Breast epithelium (tissue), 4 donors: Measurements from ENCODE around the gene GHRL. TPM values are rescaled to one million over a fixed set of nuclear protein-coding genes. Genes with fewer than 3 reads are reported as not detected.

Source experiments
- DNase-seq, 2 donors: peaks; one replicate each; pipeline ENCODE4 v3.0.0-alpha.2; 2019; ENCODE audit warnings: low spot score in 2 of 2
- H3K27ac ChIP-seq, 2 donors: fragments of 200-600 bp; sonication (generic) in 1 of 2; one replicate each; pipeline ENCODE4 v1.5.1; 2016 to 2019; ENCODE audit warnings: mild to moderate bottlenecking in 1 of 2
- H3K27me3 ChIP-seq, 2 donors: fragments of 200-600 bp; sonication (generic) in 1 of 2; one replicate each; pipeline versions ENCODE4 v1.5.1 to v1.6.0; 2017 to 2019; ENCODE audit warnings: control low read depth in 1 of 2, mild to moderate bottlenecking in 1 of 2
- H3K36me3 ChIP-seq: fragments of 200-600 bp; one replicate; pipeline ENCODE4 v1.5.1; 2019
- H3K4me1 ChIP-seq, 2 donors: fragments of 200-600 bp; sonication (generic); one replicate each; pipeline ENCODE4 v1.5.1; 2016 to 2019; ENCODE audit warnings: control low read depth in 1 of 2
- H3K4me3 ChIP-seq, 3 donors: fragments of 200-600 bp; sonication (generic); 1 replicate in 2 of 3; 2 replicates in 1 of 3; pipeline ENCODE4 v1.5.1; 2016 to 2019; ENCODE audit warnings: mild to moderate bottlenecking in 3 of 3, moderate library complexity in 2 of 3
- H3K9me3 ChIP-seq, 2 donors: fragments of 200-600 bp; sonication (generic) in 1 of 2; one replicate each; pipeline ENCODE4 v1.5.1; 2016 to 2019; ENCODE audit warnings: control low read depth in 1 of 2
- CTCF ChIP-seq, 3 donors: fragments of 450-650 bp; IDR thresholded peaks; one replicate each; pipeline ENCODE4 v1.5.1; 2016 to 2017; ENCODE audit warnings: antibody characterized with exemption in 3 of 3, mild to moderate bottlenecking in 3 of 3, moderate library complexity in 3 of 3
- POLR2A ChIP-seq: fragments of 450-650 bp; IDR thresholded peaks from one replicate; pipeline ENCODE4 v1.6.1; 2016; ENCODE audit warnings: antibody characterized with exemption, mild to moderate bottlenecking, moderate library complexity
- POLR2AphosphoS5 ChIP-seq, 3 donors: sonication (generic); formaldehyde crosslinking; IDR thresholded peaks; one replicate each; pipeline ENCODE4 v1.6.1; 2017; ENCODE audit warnings: antibody characterized with exemption in 3 of 3
- intact Hi-C: fragments of 100-400 bp; cut with DNase I; formaldehyde crosslinking; loops from one replicate; pipeline ENCODE4 v1.15.1; 2023; ENCODE audit warnings: low total_unique reads
- total RNA-seq, 3 donors: library from RNA; depleted of rRNA; stranded (reverse); fragments of >200 nt; gene quantifications; one replicate each; pipeline ENCODE4 v1.1.0, GENCODE V29; 2016

GHRL gene
- total RNA-seq, 3 donors from 2014 or later: 0.66 to 1.0 TPM; not detected in 1

- Histone ChIP-seq H3K9me3 (no peaks in the 10 kb centered on the region), H3K27ac (no peak overlapping the region), H3K4me1 (peaks cover 0 to 3% of the 10 kb centered on the region in 2 donors), H3K4me3 (no peak overlapping the region), H3K27me3 (no peaks in the 10 kb centered on the region), H3K36me3 (no peaks in the 10 kb centered on the region)
- no peak for DNase-seq
- intact Hi-C loops: no loop called here
- no peak for TF ChIP-seq POLR2AphosphoS5 (IDR thresholded peaks at IDR 0.05)
- no peak for TF ChIP-seq POLR2A
- TF ChIP-seq CTCF (IDR thresholded peaks at IDR 0.05): no peak
Observed at GRCh38 chr3:10290481-10291176, 2.1 kb downstream of the GHRL start.

- Histone ChIP-seq H3K36me3 (no peaks in the 10 kb centered on the region), H3K4me1 (peaks cover 0 to 8% of the 10 kb centered on the region in 2 donors), H3K27ac (no peak overlapping the region), H3K9me3 (no peaks in the 10 kb centered on the region), H3K27me3 (no peaks in the 10 kb centered on the region), H3K4me3 (no peak overlapping the region)
- intact Hi-C loops: no loop called here
- TF ChIP-seq POLR2A (no peak), CTCF (IDR thresholded peaks at IDR 0.05) (no peak), POLR2AphosphoS5 (IDR thresholded peaks at IDR 0.05) (no peak)
- no peak for DNase-seq
Observed at GRCh38 chr3:10289787-10290355, 2.9 kb downstream of the GHRL start.

- H3K4me1 ChIP-seq: peaks cover 0 to 8% of the 10 kb centered on the region in 2 donors
- H3K9me3 ChIP-seq: no peaks in the 10 kb centered on the region
- intact Hi-C loops: no loop called here
- no peaks in the 10 kb centered on the region for H3K36me3 ChIP-seq
- DNase-seq: no peak
- no peaks in the 10 kb centered on the region for H3K27me3 ChIP-seq
- no peak overlapping the region for H3K27ac ChIP-seq
- H3K4me3 ChIP-seq: no peak overlapping the region
- TF ChIP-seq CTCF (IDR thresholded peaks at IDR 0.05) (no peak), POLR2AphosphoS5 (IDR thresholded peaks at IDR 0.05) (no peak), POLR2A (no peak)
Observed at GRCh38 chr3:10289077-10289476, 3.7 kb downstream of the GHRL start.

- H3K27me3 ChIP-seq: no peaks in the 10 kb centered on the region
- H3K36me3 ChIP-seq: no peaks in the 10 kb centered on the region
- H3K4me3 ChIP-seq: no peak overlapping the region
- H3K27ac ChIP-seq: no peak overlapping the region
- no peaks in the 10 kb centered on the region for H3K9me3 ChIP-seq
- H3K4me1 ChIP-seq: peaks cover 0 to 8% of the 10 kb centered on the region in 2 donors
- no peak for TF ChIP-seq POLR2A
- TF ChIP-seq CTCF (IDR thresholded peaks at IDR 0.05): no peak
- no peak for TF ChIP-seq POLR2AphosphoS5 (IDR thresholded peaks at IDR 0.05)
- intact Hi-C loops: no loop called here
- DNase-seq: no peak
Observed at GRCh38 chr3:10288575-10288960, 4.2 kb downstream of the GHRL start.

- Histone ChIP-seq H3K4me3 (no peak overlapping the region), H3K9me3 (no peaks in the 10 kb centered on the region), H3K36me3 (no peaks in the 10 kb centered on the region), H3K27me3 (no peaks in the 10 kb centered on the region), H3K27ac (no peak overlapping the region), H3K4me1 (peaks cover 0 to 8% of the 10 kb centered on the region in 2 donors)
- intact Hi-C loops: no loop called here
- peak in 1 of 2 donors; percentile 64 for DNase-seq
- no peak for TF ChIP-seq POLR2A
- no peak for TF ChIP-seq CTCF (IDR thresholded peaks at IDR 0.05)
- no peak for TF ChIP-seq POLR2AphosphoS5 (IDR thresholded peaks at IDR 0.05)
Observed at GRCh38 chr3:10287936-10288574, 4.7 kb downstream of the GHRL start.
